ENCODE data around the gene LIPC.

Gene LIPC

GRCh38 chr15:58509556-58509955, 77.8 kb downstream of the LIPC start:
- TF ChIP-seq CTCF (IDR thresholded peaks at IDR 0.05) = no peak
- Histone ChIP-seq H3K27ac (no peak overlapping the region), H3K36me3 (no peaks in the 10 kb centered on the region), H3K4me1 (ENCODE audit: control insufficient read depth in 1 of 2, insufficient read depth in 1 of 2, low read depth in 1 of 2, low read length in 1 of 2) (peaks cover 33 to 42% of the 10 kb centered on the region in 2 experiments), H3K9me3 (no peaks in the 10 kb centered on the region), H3K27me3 (no peaks in the 10 kb centered on the region), H3K4me3 (ENCODE audit: low read depth in 1 of 2, low read length in 1 of 2) (no peak overlapping the region)

- Histone ChIP-seq H3K4me3 (ENCODE audit: low read depth in 1 of 2, low read length in 1 of 2) (no peak overlapping the region), H3K36me3 (no peaks in the 10 kb centered on the region), H3K27me3 (no peaks in the 10 kb centered on the region), H3K27ac (no peak overlapping the region), H3K9me3 (no peaks in the 10 kb centered on the region), H3K4me1 (ENCODE audit: control insufficient read depth in 1 of 2, insufficient read depth in 1 of 2, low read depth in 1 of 2, low read length in 1 of 2) (peaks cover 28 to 41% of the 10 kb centered on the region in 2 experiments)
- no peak for TF ChIP-seq CTCF (IDR thresholded peaks at IDR 0.05)
Measured at GRCh38 chr15:58510715-58511598, 79.2 kb downstream of the LIPC start.

DNA sequence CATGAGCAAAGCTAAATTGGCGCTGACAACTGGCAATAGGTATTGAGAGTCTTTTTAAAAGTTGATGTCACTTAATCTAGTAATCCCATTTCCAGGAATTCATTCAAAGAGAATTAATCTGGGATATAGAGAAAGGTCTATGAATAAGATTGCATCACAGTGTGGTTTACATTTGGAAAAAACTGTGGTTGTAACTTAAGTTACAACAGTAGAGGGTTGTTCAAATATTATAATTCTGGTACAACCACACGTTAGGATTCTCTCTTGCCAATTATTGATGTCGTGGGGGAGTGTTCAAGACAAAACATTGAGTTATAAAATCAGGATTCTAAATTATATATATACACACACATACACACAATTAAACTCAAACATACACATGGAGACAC, 79.8 kb downstream of the LIPC start:
- Histone ChIP-seq H3K36me3 (no peaks in the 10 kb centered on the region), H3K4me3 (ENCODE audit: low read depth in 1 of 2, low read length in 1 of 2) (no peak overlapping the region), H3K27ac (no peak overlapping the region), H3K27me3 (no peaks in the 10 kb centered on the region), H3K9me3 (no peaks in the 10 kb centered on the region), H3K4me1 (ENCODE audit: control insufficient read depth in 1 of 2, insufficient read depth in 1 of 2, low read depth in 1 of 2, low read length in 1 of 2) (peaks cover 28 to 41% of the 10 kb centered on the region in 2 experiments)
- no peak for TF ChIP-seq CTCF (IDR thresholded peaks at IDR 0.05)

DNA sequence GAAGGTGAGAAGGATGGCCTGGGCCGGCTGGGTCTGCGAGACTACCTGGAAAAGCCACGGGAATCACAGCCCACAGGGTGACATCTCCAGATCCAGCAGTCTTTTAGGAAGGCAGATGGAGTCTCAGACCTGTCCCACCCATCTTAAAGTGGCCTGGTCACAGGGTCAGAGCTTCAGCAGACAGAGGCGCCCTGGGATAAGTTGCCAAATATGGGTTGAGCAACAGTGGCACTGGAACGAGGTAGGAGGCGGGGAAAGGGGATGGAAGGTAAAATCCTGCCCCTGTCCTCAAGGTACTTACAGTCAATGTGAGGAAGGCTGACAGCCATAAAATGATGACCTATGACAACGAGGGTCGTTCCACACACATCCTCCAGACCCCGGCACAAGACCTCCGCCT, 80.7 kb downstream of the LIPC start:
- no peaks in the 10 kb centered on the region for H3K27me3 ChIP-seq
- H3K36me3 ChIP-seq = no peaks in the 10 kb centered on the region
- no peak overlapping the region for H3K27ac ChIP-seq
- H3K4me3 ChIP-seq (ENCODE audit: low read depth in 1 of 2, low read length in 1 of 2) = no peak overlapping the region
- no peak for TF ChIP-seq CTCF (IDR thresholded peaks at IDR 0.05)
- H3K4me1 ChIP-seq (ENCODE audit: control insufficient read depth in 1 of 2, insufficient read depth in 1 of 2, low read depth in 1 of 2, low read length in 1 of 2) = peaks cover 28 to 41% of the 10 kb centered on the region in 2 experiments
- H3K9me3 ChIP-seq = no peaks in the 10 kb centered on the region

DNA sequence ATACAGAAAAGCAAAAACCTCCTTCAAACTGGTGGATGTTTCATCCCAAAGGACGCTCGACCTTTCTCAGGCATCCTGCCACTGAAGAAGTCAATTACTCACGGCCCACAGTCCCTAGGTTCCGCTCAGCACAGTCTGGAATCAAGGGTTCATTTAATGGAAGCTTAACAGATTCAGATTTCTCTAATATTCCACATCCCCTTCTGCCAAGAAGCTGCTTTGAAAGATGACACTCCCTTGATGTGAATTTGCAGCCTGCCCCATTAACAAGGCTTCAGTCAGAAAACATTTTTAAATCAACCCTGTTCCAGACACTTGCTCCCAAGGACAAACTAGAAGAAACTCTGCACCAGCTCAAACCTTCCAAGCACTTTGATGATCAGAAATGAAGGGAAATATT, 81.2 kb downstream of the LIPC start:
- H3K27me3 ChIP-seq = no peaks in the 10 kb centered on the region
- H3K4me3 ChIP-seq (ENCODE audit: low read depth in 1 of 2, low read length in 1 of 2) = no peak overlapping the region
- no peak overlapping the region for H3K27ac ChIP-seq
- H3K9me3 ChIP-seq = no peaks in the 10 kb centered on the region
- H3K36me3 ChIP-seq = no peaks in the 10 kb centered on the region
- no peak for TF ChIP-seq CTCF (IDR thresholded peaks at IDR 0.05)
- H3K4me1 ChIP-seq (ENCODE audit: control insufficient read depth in 1 of 2, insufficient read depth in 1 of 2, low read depth in 1 of 2, low read length in 1 of 2) = peaks cover 29 to 41% of the 10 kb centered on the region in 2 experiments
